IPS DF 6.9 (cell line): Measurements from ENCODE around the gene PDXDC1.
"Not testable (repeated sequence)": the region's sequence is repeated elsewhere in the genome, so short reads cannot be mapped to it uniquely, and the experiment has no call there.

ENCODE experiments used
- DNase-seq: peaks from one replicate; pipeline ENCODE4 v3.0.0-alpha.2; 2013; ENCODE audit warnings: low read depth, low spot score
- H3K27ac ChIP-seq: one replicate; pipeline ENCODE4 v1.5.1; 2013; ENCODE audit warnings: low read length, control low read depth
- H3K27me3 ChIP-seq: 2 replicates; pipeline ENCODE4 v1.6.1; 2013; ENCODE audit warnings: mild to moderate bottlenecking, low read length; ENCODE audit not compliant: control insufficient read depth, insufficient read depth
- H3K36me3 ChIP-seq: 2 replicates; pipeline ENCODE4 v1.6.1; 2013; ENCODE audit warnings: low read length; ENCODE audit not compliant: control insufficient read depth, insufficient read depth
- H3K4me1 ChIP-seq: 2 replicates; pipeline ENCODE4 v1.6.1; 2013; ENCODE audit warnings: low read length; ENCODE audit not compliant: control insufficient read depth, insufficient read depth
- H3K4me3 ChIP-seq: 2 replicates; pipeline ENCODE4 v1.5.1; 2013; ENCODE audit warnings: mild to moderate bottlenecking, low read length
- H3K9me3 ChIP-seq: 2 replicates; pipeline ENCODE4 v1.6.1; 2013; ENCODE audit warnings: low read length, inconsistent platforms; ENCODE audit not compliant: control insufficient read depth, insufficient read depth
- WGBS: extraction: QIAGEN DNeasy Blood & Tissue Kit; methylation state at CpG from one replicate; pipeline ENCODE4 v1.1.7; 2013; ENCODE audit warnings: mixed read lengths, missing lambda C conversion rate; ENCODE audit not compliant: insufficient read length, insufficient coverage; 5-methylcytosine and 5-hydroxymethylcytosine counted together

The PDXDC1 gene

GRCh38 chr16:14973785-14974322, 972 bp upstream of the PDXDC1 start:
- no CpG with 5 or more reads among the region's 14 CpGs for WGBS
- DNase-seq, result not testable (repeated sequence)

GRCh38 chr16:14974331-14974655, 533 bp upstream of the PDXDC1 start:
- not testable (repeated sequence) for H3K4me1 ChIP-seq, H3K36me3 ChIP-seq, H3K27ac ChIP-seq, H3K9me3 ChIP-seq, DNase-seq, H3K27me3 ChIP-seq
- no CpG with 5 or more reads among the region's 7 CpGs for WGBS
- H3K4me3 ChIP-seq, result peak overlapping the region; percentile 61; the same call in 1 of the 2 replicates

More at GRCh38 chr16:14973785-14974322, 972 bp upstream of the PDXDC1 start:
- H3K9me3 ChIP-seq, H3K27me3 ChIP-seq, H3K27ac ChIP-seq, H3K4me1 ChIP-seq, H3K36me3 ChIP-seq, H3K4me3 ChIP-seq: not testable (repeated sequence)

GRCh38 chr16:14975418-14976194, 780 bp downstream of the PDXDC1 start:
- H3K9me3 ChIP-seq, DNase-seq, H3K36me3 ChIP-seq, H3K4me1 ChIP-seq, H3K27ac ChIP-seq, H3K27me3 ChIP-seq: not testable (repeated sequence)
- WGBS, result no CpG with 5 or more reads among the region's 47 CpGs
- H3K4me3 ChIP-seq, result peak overlapping the region; percentile 98

- H3K36me3 ChIP-seq, H3K27ac ChIP-seq, H3K4me3 ChIP-seq, DNase-seq, H3K27me3 ChIP-seq, H3K4me1 ChIP-seq, H3K9me3 ChIP-seq: not testable (repeated sequence)
- WGBS, result no CpG with 5 or more reads among the region's 16 CpGs
These were observed 2.3 kb downstream of the PDXDC1 start for GRCh38 chr16:14976971-14977736.

GRCh38 chr16:14978281-14978680, 3.5 kb downstream of the PDXDC1 start:
- H3K4me3 ChIP-seq, H3K27me3 ChIP-seq, DNase-seq, H3K27ac ChIP-seq, H3K4me1 ChIP-seq, H3K36me3 ChIP-seq, H3K9me3 ChIP-seq: not testable (repeated sequence)
- no CpG with 5 or more reads among the region's 8 CpGs for WGBS

- H3K9me3 ChIP-seq, H3K4me3 ChIP-seq, H3K36me3 ChIP-seq, H3K27me3 ChIP-seq, H3K27ac ChIP-seq, DNase-seq, H3K4me1 ChIP-seq: not testable (repeated sequence)
- no CpG with 5 or more reads among the region's 4 CpGs for WGBS
These were observed 4.1 kb downstream of the PDXDC1 start for GRCh38 chr16:14978908-14979307.

- not testable (repeated sequence) for H3K4me1 ChIP-seq, H3K4me3 ChIP-seq, H3K9me3 ChIP-seq, H3K27me3 ChIP-seq, H3K36me3 ChIP-seq, H3K27ac ChIP-seq, DNase-seq
- no CpG with 5 or more reads among the region's 3 CpGs for WGBS
These were observed 6.4 kb downstream of the PDXDC1 start for GRCh38 chr16:14981234-14981633.

GRCh38 chr16:14982521-14982920, 7.7 kb downstream of the PDXDC1 start:
- not testable (repeated sequence) for DNase-seq, H3K36me3 ChIP-seq, H3K4me1 ChIP-seq

GRCh38 chr16:14988092-14988491, 13.3 kb downstream of the PDXDC1 start:
- DNase-seq, H3K36me3 ChIP-seq, H3K27me3 ChIP-seq, H3K4me1 ChIP-seq, H3K27ac ChIP-seq, H3K9me3 ChIP-seq, H3K4me3 ChIP-seq: not testable (repeated sequence)
- WGBS, result no CpG with 5 or more reads among the region's 8 CpGs

More at GRCh38 chr16:14982521-14982920, 7.7 kb downstream of the PDXDC1 start:
- WGBS, result no CpG with 5 or more reads among the region's 2 CpGs
- not testable (repeated sequence) for H3K27ac ChIP-seq, H3K9me3 ChIP-seq, H3K27me3 ChIP-seq, H3K4me3 ChIP-seq

- not testable (repeated sequence) for DNase-seq, H3K27me3 ChIP-seq, H3K4me3 ChIP-seq, H3K36me3 ChIP-seq, H3K4me1 ChIP-seq, H3K9me3 ChIP-seq, H3K27ac ChIP-seq
- no CpG with 5 or more reads among the region's 25 CpGs for WGBS
These were observed 13.9 kb downstream of the PDXDC1 start for GRCh38 chr16:14988661-14989191.
